WTC11 (cell line): ENCODE data around the gene CNOT6. TPM values are rescaled to one million over a fixed set of nuclear protein-coding genes. Genes with fewer than 3 reads are reported as not detected.

Source experiments
- ATAC-seq: fragments of 200-7000 bp; cut with Tn5 transposase; 2 replicates; pipeline ENCODE4 v1.10.0; 2021; ENCODE audit warnings: mild to moderate bottlenecking, moderate library complexity
- CTCF ChIA-PET: fragments of 300-600 bp; sonication (Branson Sonifier 250); formaldehyde crosslinking; loops from one replicate; lab custom pipeline; 2021; ENCODE audit warnings: antibody characterized with exemption; lab: Charles Lee
- POLR2A ChIA-PET: fragments of 350-600 bp; sonication (Branson Sonifier 250); formaldehyde crosslinking; loops from one replicate; lab custom pipeline; 2021; ENCODE audit warnings: antibody characterized with exemption; lab: Charles Lee
- DNase-seq: peaks from one replicate; pipeline ENCODE4 v3.0.0; 2021; ENCODE audit warnings: low spot score
- H3K27ac Mint-ChIP-seq: 2 replicates; pipeline ENCODE4 v1.8.0; 2021; ENCODE audit warnings: mixed read lengths
- H3K27me3 Mint-ChIP-seq: 2 replicates; pipeline ENCODE4 v1.8.0; 2021; ENCODE audit warnings: low read depth, mild to moderate bottlenecking, moderate library complexity, mixed read lengths
- H3K36me3 Mint-ChIP-seq: 2 replicates; pipeline ENCODE4 v1.8.0; 2021; ENCODE audit warnings: mixed read lengths
- H3K4me1 Mint-ChIP-seq: 2 replicates; pipeline ENCODE4 v1.8.0; 2022; ENCODE audit warnings: mixed read lengths
- H3K4me3 Mint-ChIP-seq: 2 replicates; pipeline ENCODE4 v1.8.0; 2021; ENCODE audit warnings: mild to moderate bottlenecking, moderate library complexity, mixed read lengths
- H3K9me3 Mint-ChIP-seq: 2 replicates; pipeline ENCODE4 v1.8.0; 2021; ENCODE audit warnings: mixed read lengths
- CREB1 ChIP-seq: sonication (generic); formaldehyde crosslinking; IDR thresholded peaks from 2 replicates; pipeline ENCODE4 v1.8.0; 2023; ENCODE audit warnings: mild to moderate bottlenecking, missing genetic modification reagents
- ELF4 ChIP-seq: sonication (generic); formaldehyde crosslinking; IDR thresholded peaks from 2 replicates; pipeline ENCODE4 v1.8.1; 2022; ENCODE audit warnings: low read depth, mild to moderate bottlenecking, moderate library complexity, missing genetic modification reagents
- FOXK1 ChIP-seq: sonication (generic); formaldehyde crosslinking; IDR thresholded peaks from 2 replicates; pipeline ENCODE4 v1.8.0; 2022; ENCODE audit warnings: mild to moderate bottlenecking, moderate library complexity, missing genetic modification reagents
- GRHL2 ChIP-seq: fragments of 250-450 bp; sonication (Bioruptor Pico); IDR thresholded peaks from 2 replicates; pipeline ENCODE4 v1.8.0; 2022; ENCODE audit warnings: mild to moderate bottlenecking, moderate library complexity; ENCODE audit not compliant: insufficient replicate concordance, severe bottlenecking
- HMGA2 ChIP-seq: fragments of 250-450 bp; sonication (Bioruptor Pico); IDR thresholded peaks from 2 replicates; pipeline ENCODE4 v1.4.0; 2021; ENCODE audit warnings: mild to moderate bottlenecking, moderate library complexity
- JAZF1 ChIP-seq: fragments of 250-450 bp; sonication (Bioruptor Pico); IDR thresholded peaks from 2 replicates; pipeline ENCODE4 v1.9.0; 2021; ENCODE audit warnings: moderate library complexity, mild to moderate bottlenecking, inconsistent platforms
- RELA ChIP-seq: sonication (generic); formaldehyde crosslinking; IDR thresholded peaks from 2 replicates; pipeline ENCODE4 v1.8.1; 2022; ENCODE audit warnings: missing genetic modification reagents, mild to moderate bottlenecking, borderline replicate concordance
- RORB ChIP-seq: fragments of 250-450 bp; sonication (Bioruptor Pico); IDR thresholded peaks from 2 replicates; pipeline ENCODE4 v1.9.0; 2021; ENCODE audit warnings: mild to moderate bottlenecking
- SMAD4 ChIP-seq: sonication (generic); formaldehyde crosslinking; IDR thresholded peaks from 2 replicates; pipeline ENCODE4 v1.8.0; 2022; ENCODE audit warnings: mild to moderate bottlenecking, missing genetic modification reagents
- ZBTB21 ChIP-seq: sonication (generic); formaldehyde crosslinking; IDR thresholded peaks from 2 replicates; pipeline ENCODE4 v1.8.1; 2023; ENCODE audit warnings: mild to moderate bottlenecking, missing genetic modification reagents, borderline replicate concordance
- ZNF396 ChIP-seq: fragments of 250-450 bp; sonication (Bioruptor Pico); IDR thresholded peaks from 2 replicates; pipeline ENCODE4 v1.8.0; 2021; ENCODE audit warnings: mild to moderate bottlenecking, moderate library complexity, borderline replicate concordance
- total RNA-seq: library from RNA; stranded (reverse); gene quantifications from 3 replicates; pipeline ENCODE4 v1.2.3, GENCODE V29; 2021
- TF ChIP-seq, protein P1 (sequence below): sonication (generic); formaldehyde crosslinking; IDR thresholded peaks from 2 replicates; pipeline ENCODE4 v1.8.1; 2022; ENCODE audit warnings: missing genetic modification reagents, borderline replicate concordance
- TF ChIP-seq, protein P2 (sequence below): sonication (generic); formaldehyde crosslinking; IDR thresholded peaks from 2 replicates; pipeline ENCODE4 v1.8.1; 2023; ENCODE audit warnings: mild to moderate bottlenecking, missing genetic modification reagents
- TF ChIP-seq, protein P3 (sequence below): sonication (generic); formaldehyde crosslinking; IDR thresholded peaks from 2 replicates; pipeline ENCODE4 v1.8.1; 2023; ENCODE audit warnings: mild to moderate bottlenecking, moderate library complexity, missing genetic modification reagents

The CNOT6 gene
- total RNA-seq, 1 experiment from 2014 or later = 41.0 TPM

DNA sequence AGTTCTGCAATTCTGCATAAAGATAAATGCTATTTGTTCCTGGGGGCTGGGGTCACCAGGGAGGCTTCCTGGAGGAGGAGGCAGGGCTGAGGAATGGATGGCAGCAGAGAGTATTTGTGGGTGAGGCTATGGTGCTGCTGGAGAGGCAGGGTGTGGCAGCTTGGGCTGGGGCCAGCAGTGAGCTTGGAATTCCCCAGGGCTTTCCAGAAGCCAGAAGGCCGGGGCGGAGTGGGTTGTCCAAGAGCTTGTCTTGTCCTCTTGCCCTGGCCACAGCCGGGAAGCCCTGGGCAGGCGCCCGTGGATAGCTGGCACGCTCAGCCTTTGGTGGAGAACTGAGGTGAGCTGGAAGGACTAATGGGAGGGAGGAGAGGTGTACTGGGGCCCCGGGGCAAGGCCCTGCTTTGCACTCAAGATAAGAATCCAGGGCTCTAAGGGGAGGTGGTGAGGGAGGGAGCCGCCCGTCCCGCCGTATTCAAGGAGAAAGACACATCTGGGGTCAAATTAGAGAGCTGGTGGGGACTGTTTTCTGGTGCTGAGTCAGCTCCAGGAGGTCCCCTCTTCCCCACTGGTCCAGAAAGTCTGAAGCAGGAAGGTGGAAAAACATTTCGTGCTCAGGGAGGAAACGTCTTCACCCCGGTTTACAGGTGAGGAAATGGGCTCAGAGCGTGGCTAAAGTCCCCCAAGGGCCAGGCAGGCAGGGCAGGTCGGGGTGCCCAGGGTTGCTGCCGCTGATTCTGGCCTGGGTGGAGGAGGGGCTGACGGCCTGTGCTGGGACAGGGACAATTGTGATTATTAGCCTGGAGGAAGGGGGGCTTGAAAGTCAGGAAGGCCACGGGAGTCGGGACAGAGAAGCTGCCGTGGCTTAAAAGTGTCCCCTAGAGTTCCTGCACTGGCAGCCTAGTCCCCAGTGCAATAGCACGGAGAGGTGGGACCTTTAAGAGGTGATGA lies 26.9 kb upstream of the CNOT6 start (continued):
- no peak for TF ChIP-seq SMAD4 (CRISPR knock-in tag)
- TF ChIP-seq CREB1 = no peak
- TF ChIP-seq ELF4 (CRISPR knock-in tag) = no peak
- TF ChIP-seq ZBTB21 (CRISPR knock-in tag) = no peak
- no peak for TF ChIP-seq GRHL2
- TF ChIP-seq, protein P1, sequence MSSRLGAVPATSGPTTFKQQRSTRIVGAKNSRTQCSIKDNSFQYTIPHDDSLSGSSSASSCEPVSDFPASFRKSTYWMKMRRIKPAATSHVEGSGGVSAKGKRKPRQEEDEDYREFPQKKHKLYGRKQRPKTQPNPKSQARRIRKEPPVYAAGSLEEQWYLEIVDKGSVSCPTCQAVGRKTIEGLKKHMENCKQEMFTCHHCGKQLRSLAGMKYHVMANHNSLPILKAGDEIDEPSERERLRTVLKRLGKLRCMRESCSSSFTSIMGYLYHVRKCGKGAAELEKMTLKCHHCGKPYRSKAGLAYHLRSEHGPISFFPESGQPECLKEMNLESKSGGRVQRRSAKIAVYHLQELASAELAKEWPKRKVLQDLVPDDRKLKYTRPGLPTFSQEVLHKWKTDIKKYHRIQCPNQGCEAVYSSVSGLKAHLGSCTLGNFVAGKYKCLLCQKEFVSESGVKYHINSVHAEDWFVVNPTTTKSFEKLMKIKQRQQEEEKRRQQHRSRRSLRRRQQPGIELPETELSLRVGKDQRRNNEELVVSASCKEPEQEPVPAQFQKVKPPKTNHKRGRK (CRISPR knock-in tag) = no peak

DNA sequence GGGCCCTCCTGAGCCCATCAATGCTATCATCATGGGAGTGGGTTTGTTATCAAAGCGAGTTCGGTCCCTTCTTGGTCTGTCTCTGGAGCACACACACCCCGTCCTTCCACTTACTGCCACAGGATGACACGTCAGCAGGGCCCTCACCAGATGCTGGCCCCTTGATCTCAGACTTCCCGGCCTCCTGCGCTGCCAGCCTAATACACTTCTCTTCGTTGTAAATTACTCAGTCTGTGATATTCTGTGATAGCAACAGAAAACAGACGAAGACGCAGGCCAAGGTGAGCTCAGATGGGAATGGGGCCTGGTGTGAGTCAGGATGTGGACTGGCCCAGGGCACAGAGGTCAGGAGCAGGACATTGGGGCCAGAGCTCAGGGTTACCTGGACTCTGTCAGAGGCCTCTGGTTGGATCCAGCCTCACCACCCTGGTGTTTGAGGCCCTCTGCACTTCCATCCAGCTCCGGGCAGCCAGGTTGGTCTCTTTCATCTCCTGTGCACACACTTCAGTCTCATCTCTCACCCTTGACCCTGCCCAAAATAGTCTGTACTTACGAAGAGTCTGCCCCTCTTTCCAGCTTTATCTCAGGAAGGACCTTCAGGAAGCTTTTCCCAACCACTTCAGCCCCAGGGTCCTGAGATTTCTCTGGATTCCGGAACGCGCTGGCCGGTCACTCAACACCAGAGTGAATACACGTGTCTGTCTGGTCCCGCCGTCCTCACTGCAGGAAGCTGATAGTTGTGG lies 26.0 kb upstream of the CNOT6 start:
- CTCF ChIA-PET = interaction anchor here (0.9 to 6.1 kb wide), 5 partner anchors 28 to 267 kb away, joined by 3 to 47 read pairs (median 3); partner anchors contain the start of gene MAPK9
- DNase-seq (no peak), ATAC-seq (no peak)
- H3K27me3 Mint-ChIP-seq = peaks cover 2% of the 10 kb centered on the region; the same call in 1 of the 2 replicates
- H3K27ac Mint-ChIP-seq = no peak overlapping the region
- no peaks in the 10 kb centered on the region; the same call in 1 of the 2 replicates for H3K36me3 Mint-ChIP-seq
- TF ChIP-seq HMGA2 (CRISPR knock-in tag) = no peak
- H3K4me1 Mint-ChIP-seq = peaks cover 8% of the 10 kb centered on the region
- peaks cover 1% of the 10 kb centered on the region for H3K9me3 Mint-ChIP-seq
- no peak overlapping the region for H3K4me3 Mint-ChIP-seq
- POLR2A ChIA-PET = no interaction called here

DNA sequence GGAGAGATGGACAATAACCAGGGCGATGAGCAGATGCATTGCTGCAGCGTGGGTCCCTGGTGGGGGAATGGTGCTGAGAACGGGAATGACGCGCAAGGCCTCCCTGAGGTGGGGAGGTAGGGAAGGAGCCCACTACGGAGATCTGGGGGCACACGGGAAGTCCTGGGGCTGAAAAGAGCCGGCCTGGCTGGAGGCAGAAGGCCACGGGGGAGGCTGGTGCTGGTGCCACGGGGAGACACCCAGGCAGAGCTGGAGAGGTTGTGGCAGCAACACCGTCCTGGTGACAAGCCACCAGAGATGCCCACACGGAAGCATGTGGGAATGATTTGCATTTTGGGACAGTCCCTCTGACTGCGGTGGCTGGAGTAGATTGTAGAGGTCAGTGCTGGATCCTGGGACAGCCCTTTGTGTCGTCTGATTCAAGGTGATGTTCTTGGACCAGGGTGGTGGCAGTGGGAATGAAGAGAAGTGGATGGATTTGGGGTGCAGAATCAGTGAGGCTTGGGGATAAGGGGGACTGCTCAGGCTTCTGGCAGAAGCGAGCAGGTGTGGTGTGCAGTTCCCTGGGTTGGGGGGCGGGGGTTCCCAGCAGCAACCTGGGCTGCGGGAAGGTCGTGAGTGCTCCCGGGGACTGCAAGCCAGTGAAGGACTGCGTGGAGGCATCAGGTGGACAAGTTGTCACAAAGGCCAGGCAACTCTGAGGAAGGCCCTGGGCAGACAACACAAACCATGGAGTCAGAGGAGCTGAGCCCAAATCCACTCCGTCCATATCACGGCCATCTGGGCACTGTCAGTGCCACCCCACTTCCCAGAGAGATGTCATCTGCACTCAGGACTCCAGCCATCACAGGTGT lies 25.2 kb upstream of the CNOT6 start:
- Mint-ChIP-seq H3K27me3 (peaks cover 2% of the 10 kb centered on the region; the same call in 1 of the 2 replicates), H3K27ac (no peak overlapping the region), H3K9me3 (no peaks in the 10 kb centered on the region), H3K4me1 (peaks cover 8% of the 10 kb centered on the region), H3K36me3 (no peaks in the 10 kb centered on the region), H3K4me3 (no peak overlapping the region)
- CTCF ChIA-PET = interaction anchor here (0.6 to 6.1 kb wide), 6 partner anchors 17 to 175 kb away, joined by 3 to 47 read pairs (median 22); partner anchors contain the start of gene MAPK9
- TF ChIP-seq, protein P2, sequence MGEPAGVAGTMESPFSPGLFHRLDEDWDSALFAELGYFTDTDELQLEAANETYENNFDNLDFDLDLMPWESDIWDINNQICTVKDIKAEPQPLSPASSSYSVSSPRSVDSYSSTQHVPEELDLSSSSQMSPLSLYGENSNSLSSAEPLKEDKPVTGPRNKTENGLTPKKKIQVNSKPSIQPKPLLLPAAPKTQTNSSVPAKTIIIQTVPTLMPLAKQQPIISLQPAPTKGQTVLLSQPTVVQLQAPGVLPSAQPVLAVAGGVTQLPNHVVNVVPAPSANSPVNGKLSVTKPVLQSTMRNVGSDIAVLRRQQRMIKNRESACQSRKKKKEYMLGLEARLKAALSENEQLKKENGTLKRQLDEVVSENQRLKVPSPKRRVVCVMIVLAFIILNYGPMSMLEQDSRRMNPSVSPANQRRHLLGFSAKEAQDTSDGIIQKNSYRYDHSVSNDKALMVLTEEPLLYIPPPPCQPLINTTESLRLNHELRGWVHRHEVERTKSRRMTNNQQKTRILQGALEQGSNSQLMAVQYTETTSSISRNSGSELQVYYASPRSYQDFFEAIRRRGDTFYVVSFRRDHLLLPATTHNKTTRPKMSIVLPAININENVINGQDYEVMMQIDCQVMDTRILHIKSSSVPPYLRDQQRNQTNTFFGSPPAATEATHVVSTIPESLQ (CRISPR knock-in tag) = no peak
- TF ChIP-seq, protein P3, sequence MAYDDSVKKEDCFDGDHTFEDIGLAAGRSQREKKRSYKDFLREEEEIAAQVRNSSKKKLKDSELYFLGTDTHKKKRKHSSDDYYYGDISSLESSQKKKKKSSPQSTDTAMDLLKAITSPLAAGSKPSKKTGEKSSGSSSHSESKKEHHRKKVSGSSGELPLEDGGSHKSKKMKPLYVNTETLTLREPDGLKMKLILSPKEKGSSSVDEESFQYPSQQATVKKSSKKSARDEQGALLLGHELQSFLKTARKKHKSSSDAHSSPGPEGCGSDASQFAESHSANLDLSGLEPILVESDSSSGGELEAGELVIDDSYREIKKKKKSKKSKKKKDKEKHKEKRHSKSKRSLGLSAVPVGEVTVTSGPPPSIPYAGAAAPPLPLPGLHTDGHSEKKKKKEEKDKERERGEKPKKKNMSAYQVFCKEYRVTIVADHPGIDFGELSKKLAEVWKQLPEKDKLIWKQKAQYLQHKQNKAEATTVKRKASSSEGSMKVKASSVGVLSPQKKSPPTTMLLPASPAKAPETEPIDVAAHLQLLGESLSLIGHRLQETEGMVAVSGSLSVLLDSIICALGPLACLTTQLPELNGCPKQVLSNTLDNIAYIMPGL (CRISPR knock-in tag) = no peak
- TF ChIP-seq ZNF396 = no peak
- DNase-seq = no peak
- POLR2A ChIA-PET = no interaction called here
- no peak for ATAC-seq

DNA sequence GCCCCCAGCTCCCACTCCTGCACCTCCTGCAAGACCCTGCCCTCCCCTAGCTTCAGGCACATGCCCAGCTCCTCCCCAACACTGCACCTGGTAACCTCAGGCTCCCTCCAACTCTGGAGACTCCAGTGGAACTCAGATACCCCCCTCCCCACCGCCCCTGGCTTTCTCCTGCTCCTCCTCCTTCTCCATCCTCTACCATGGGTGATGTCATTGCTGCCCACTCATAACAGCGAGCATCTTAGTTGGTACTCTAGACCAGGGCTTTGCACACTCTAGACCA lies 24.7 kb upstream of the CNOT6 start:
- no peak for ATAC-seq
- no peak overlapping the region for H3K4me3 Mint-ChIP-seq
- no peak for DNase-seq
- TF ChIP-seq FOXK1 (CRISPR knock-in tag) = no peak
- no peak for TF ChIP-seq HMGA2 (CRISPR knock-in tag)
- TF ChIP-seq RORB (CRISPR knock-in tag) = no peak
- TF ChIP-seq, protein P1 (CRISPR knock-in tag) = no peak
- TF ChIP-seq JAZF1 = no peak
- TF ChIP-seq RELA (CRISPR knock-in tag) = no peak
- POLR2A ChIA-PET = no interaction called here
- no peak overlapping the region for H3K27ac Mint-ChIP-seq
- no peaks in the 10 kb centered on the region for H3K36me3 Mint-ChIP-seq
- peaks cover 2% of the 10 kb centered on the region; the same call in 1 of the 2 replicates for H3K27me3 Mint-ChIP-seq
- H3K9me3 Mint-ChIP-seq = no peaks in the 10 kb centered on the region
- H3K4me1 Mint-ChIP-seq = peaks cover 8% of the 10 kb centered on the region
- CTCF ChIA-PET = interaction anchor here (0.6 to 6.1 kb wide), 7 partner anchors 15 to 176 kb away, joined by 3 to 47 read pairs (median 20); partner anchors contain the start of gene MAPK9
